DMS53 (cell line): ENCODE results near the gene SLC35A4.
"Not testable (repeated sequence)": the region's sequence is repeated elsewhere in the genome, so short reads cannot be mapped to it uniquely, and the experiment has no call there.

ENCODE experiments used
- DNase-seq: peaks from one replicate; lab custom pipeline; 2025; lab: John Stamatoyannopoulos, UW

SLC35A4 gene

GRCh38 chr5:140588311-140589070 lies 23.9 kb downstream of the SLC35A4 start:
- no peak for DNase-seq

- DNase-seq = no peak
These were observed 26.2 kb downstream of the SLC35A4 start for GRCh38 chr5:140590861-140591260.

- peak; percentile 23 for DNase-seq
These were observed 27.2 kb downstream of the SLC35A4 start for GRCh38 chr5:140591747-140592372.

- DNase-seq = peak; percentile 59
These were observed 28.4 kb downstream of the SLC35A4 start for GRCh38 chr5:140593070-140593469.

GRCh38 chr5:140594169-140594568 lies 29.5 kb downstream of the SLC35A4 start:
- DNase-seq = peak; percentile 25

- DNase-seq = peak; percentile 11
These were observed 31.1 kb downstream of the SLC35A4 start for GRCh38 chr5:140595538-140596300.

GRCh38 chr5:140596321-140596741 lies 31.7 kb downstream of the SLC35A4 start:
- DNase-seq = no peak

- DNase-seq = no peak
These were observed 34.2 kb downstream of the SLC35A4 start for GRCh38 chr5:140598836-140599235.

- DNase-seq = no peak
These were observed 35.5 kb downstream of the SLC35A4 start for GRCh38 chr5:140600096-140600495.

- no peak for DNase-seq
These were observed 37.5 kb downstream of the SLC35A4 start for GRCh38 chr5:140602147-140602546.

- DNase-seq = not testable (repeated sequence)
These were observed 38.7 kb downstream of the SLC35A4 start for GRCh38 chr5:140603446-140603698.

GRCh38 chr5:140603734-140604133 lies 39.1 kb downstream of the SLC35A4 start:
- no peak for DNase-seq

GRCh38 chr5:140605879-140606278 lies 41.3 kb downstream of the SLC35A4 start:
- no peak for DNase-seq

- DNase-seq = no peak
These were observed 42.4 kb downstream of the SLC35A4 start for GRCh38 chr5:140607031-140607430.

GRCh38 chr5:140608722-140609121 lies 44.1 kb downstream of the SLC35A4 start:
- DNase-seq = no peak

- DNase-seq = no peak
These were observed 44.5 kb downstream of the SLC35A4 start for GRCh38 chr5:140609126-140609525.

- DNase-seq = no peak
These were observed 46.4 kb downstream of the SLC35A4 start for GRCh38 chr5:140611020-140611521.
